GM19452 (cell line): ENCODE results near the gene ZNF678.
"Not testable (repeated sequence)": the region's sequence is repeated elsewhere in the genome, so short reads cannot be mapped to it uniquely, and the experiment has no call there.

Source experiments
- ATAC-seq: cut with Tn5 transposase; IDR thresholded peaks from one replicate; pipeline ENCODE4 v1.9.1; 2021; ENCODE audit not compliant: unreplicated experiment

Gene ZNF678

DNA sequence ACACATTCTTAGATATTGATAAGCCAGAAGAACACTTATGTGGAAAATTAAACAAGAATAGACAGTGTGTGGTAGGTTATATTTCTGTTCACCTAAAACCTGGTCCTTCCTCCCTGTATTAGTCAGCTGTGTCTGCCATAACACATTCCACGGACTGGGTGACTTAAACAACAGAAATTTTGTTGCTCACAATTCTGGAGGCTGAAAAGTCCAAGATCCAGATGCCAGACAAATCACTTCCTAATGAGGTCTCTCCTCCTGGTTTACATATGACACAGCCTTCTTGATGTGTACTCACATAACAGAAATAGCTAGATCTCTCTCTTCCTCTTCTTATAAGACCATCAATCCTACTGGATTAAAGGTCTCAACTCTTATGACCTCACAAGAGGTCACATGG is 146.1 kb downstream of the ZNF678 start:
- ATAC-seq = no peak

DNA sequence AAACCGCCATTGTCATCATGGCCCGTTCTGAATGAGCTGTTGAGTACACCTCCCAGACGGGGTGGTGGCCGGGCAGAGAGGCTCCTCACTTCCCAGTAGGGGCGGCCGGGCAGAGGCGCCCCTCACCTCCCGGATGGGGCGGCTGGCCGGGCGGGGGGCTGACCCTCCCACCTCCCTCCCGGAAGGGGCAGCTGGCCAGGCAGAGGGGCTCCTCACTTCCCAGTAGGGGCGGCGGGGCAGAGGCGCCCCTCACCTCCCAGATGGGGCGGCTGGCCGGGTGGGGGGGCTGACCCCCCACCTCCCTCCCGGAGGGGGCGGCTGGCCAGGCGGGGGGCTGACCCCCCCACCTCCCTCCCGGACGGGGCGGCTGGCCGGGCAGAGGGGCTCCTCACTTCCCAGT is 147.1 kb downstream of the ZNF678 start:
- ATAC-seq = not testable (repeated sequence)

DNA sequence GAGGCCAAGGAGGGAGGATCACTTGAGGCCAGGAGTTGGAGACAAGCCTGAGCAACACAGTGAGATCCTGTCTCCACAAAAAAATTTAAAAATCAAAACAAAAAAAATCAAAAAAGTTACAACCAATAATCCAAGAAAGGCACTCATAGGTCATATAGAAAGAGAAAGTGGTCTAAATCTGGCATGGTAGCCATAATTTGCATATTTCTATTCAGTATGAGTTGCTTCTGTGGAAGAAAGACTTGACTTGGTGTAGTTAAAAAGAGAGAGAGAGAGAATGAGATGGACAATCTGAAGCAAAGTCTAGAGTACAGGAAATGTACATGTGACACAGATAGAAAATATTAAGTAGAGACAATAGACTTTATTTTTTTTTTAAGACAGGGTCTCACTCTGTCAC is 149.3 kb downstream of the ZNF678 start:
- no peak for ATAC-seq

DNA sequence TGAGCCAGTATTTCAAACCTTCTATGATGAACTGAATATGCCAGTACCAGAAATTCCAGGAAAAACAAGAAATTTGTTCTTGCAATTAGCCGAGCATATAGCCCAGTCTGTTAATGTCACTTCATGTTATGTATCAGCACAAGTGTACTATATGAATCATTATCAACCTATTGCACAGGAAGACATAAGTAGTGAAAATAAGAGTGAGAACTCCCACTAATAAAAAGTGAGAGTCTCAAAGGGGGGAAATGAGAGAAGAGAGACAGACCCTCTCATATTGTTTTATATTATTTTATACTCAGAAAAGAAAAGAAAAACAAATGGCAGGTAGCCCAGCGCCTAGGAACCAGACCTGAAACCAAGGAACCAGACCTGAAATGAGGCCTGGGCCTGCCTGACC is 155.6 kb downstream of the ZNF678 start:
- no peak for ATAC-seq

DNA sequence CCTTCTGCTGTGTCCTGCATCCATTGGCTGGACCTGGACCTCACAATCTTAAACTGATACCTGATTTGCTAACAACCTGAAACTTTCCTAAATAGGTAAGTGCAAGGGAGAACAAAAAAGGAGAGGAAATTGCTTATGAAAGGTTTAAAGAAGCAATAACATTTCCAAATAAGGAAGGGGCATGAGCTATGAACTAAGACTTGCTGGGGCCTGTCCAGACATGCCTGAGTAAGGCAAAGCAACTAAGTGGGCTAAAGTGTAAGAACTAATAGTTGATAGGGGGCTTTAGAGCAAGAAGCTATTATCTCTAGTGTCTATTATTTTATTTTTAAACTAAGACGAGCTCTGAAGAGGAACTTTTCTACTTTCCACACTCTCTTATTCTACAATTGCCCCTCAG is 160.1 kb downstream of the ZNF678 start:
- ATAC-seq = no peak

DNA sequence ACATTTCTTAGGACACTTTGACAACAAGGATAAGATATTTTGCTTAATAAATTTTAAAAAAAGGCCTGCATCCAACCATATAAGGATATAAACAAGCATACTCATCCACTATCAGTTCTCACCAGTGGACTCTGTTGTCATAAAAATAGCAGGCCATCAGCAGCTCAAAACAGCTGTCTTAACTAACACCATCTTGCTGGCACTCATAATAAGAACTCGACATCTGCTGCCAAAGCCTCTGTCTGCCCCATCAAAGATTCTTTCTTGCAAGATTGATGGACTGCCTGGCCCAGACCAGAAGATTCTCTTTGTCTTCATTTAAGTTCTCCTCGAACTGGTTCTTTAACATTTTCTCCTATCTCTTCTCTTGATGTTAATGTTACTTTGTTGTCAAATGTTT is 161.7 kb downstream of the ZNF678 start:
- ATAC-seq = no peak

DNA sequence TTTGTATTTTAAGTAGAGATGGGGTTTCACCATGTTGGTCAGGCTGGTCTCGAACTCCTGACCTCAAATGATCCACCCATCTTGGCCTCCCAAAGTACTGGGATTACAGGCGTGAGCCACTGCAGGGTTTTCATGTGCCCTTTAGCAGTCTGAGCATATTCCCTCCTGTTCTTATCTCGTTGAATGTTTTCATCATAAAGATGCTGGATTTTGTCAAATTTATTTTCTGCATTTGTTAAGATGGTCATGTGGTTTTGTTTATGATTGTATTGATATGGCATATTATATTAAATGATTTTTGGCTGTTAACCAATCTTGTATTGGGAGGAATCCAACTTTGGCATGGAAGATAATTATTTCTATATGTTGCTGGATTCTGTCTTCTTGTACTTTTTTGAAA is 163.0 kb downstream of the ZNF678 start:
- ATAC-seq = no peak
